Measurements from ENCODE around the gene AGFG1.

AGFG1 gene

DNA sequence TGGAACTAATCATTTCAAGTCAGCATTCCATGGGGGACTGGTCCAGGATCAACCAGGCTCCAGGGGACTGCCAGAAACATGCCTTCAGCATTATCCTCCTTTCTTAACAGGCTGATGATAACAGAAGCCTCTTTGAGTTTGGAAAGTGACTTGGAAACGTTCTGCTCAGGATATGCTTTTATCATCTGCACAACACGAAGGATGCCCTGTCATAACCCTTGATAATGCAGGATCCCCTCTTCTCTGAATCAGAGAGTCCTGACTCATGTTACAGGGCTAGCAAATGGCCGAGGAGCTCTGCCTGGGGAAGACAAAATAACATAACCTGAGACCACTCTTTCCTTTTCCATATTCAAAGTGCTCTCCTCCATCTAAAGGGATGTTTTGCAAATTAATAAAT is 136.0 kb downstream of the AGFG1 start:
- in situ Hi-C loops (cut with HindIII; ENCODE audit: low sequenced_read_pairs): no loop called here
- DNase-seq (ENCODE audit: low read depth): no peak
- TF ChIP-seq, protein P1, sequence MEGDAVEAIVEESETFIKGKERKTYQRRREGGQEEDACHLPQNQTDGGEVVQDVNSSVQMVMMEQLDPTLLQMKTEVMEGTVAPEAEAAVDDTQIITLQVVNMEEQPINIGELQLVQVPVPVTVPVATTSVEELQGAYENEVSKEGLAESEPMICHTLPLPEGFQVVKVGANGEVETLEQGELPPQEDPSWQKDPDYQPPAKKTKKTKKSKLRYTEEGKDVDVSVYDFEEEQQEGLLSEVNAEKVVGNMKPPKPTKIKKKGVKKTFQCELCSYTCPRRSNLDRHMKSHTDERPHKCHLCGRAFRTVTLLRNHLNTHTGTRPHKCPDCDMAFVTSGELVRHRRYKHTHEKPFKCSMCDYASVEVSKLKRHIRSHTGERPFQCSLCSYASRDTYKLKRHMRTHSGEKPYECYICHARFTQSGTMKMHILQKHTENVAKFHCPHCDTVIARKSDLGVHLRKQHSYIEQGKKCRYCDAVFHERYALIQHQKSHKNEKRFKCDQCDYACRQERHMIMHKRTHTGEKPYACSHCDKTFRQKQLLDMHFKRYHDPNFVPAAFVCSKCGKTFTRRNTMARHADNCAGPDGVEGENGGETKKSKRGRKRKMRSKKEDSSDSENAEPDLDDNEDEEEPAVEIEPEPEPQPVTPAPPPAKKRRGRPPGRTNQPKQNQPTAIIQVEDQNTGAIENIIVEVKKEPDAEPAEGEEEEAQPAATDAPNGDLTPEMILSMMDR (IDR thresholded peaks at IDR 0.05; ENCODE audit: low read depth, low read length, missing control alignments): no peak
- no peak overlapping the region for H3K4me3 ChIP-seq (ENCODE audit: low read depth, low read length)

DNA sequence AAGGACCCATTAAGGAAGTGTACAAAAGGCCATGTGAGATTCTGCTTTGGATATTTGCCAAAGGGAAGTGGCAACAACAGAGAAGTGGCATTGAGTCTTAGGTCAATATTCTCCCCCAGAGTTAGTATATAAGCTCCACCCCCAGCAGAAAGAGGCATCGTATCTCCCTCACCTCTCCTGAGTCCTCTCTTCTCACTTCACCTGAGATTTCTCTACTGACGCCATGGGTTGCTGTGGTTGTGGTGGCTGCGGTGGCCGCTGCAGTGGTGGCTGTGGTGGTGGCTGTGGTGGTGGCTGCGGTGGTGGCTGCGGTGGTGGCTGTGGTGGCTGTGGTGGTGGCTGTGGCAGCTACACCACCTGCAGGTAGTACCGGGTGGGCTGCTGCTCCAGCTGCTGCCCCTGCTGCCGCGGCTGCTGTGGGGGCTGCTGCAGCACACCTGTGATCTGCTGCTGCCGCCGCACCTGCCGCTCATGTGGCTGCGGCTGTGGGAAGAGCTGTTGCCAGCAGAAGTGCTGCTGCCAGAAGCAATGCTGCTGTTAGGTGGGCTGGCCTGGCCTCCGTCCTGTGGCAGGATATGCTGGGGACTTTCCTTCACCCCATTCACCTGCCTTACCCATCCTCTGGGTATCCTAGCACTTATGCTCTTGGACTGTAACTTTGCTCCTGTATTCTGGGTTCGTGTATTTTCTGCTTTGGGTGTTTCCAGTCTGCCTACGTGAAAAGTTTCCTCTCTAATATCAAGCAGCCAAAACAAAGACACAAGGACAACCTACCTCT is 136.8 kb downstream of the AGFG1 start:
- in situ Hi-C loops (cut with HindIII; ENCODE audit: low sequenced_read_pairs): no loop called here
- DNase-seq (ENCODE audit: low read depth): no peak
- TF ChIP-seq, protein P1 (IDR thresholded peaks at IDR 0.05; ENCODE audit: low read depth, low read length, missing control alignments): no peak
- no peak overlapping the region for H3K4me3 ChIP-seq (ENCODE audit: low read depth, low read length)

DNA sequence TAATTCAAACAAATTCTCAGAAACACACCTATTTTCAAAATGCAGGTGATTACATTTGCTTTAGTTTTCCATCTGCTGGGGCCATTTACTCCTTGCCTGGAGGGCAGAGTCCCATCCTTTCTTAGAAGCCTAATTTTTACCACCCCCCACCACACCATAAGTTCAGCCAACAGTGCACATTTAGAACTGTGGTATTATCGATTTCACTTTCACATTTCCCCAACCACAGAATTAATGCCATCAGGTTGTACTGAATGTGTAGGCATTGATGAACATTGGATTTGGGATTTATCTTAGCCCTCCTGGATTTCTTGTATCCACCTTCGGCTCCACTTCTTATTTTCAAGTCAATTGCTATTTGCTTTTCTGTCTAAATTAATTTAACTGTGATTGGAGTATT is 138.2 kb downstream of the AGFG1 start:
- DNase-seq (ENCODE audit: low read depth): no peak
- H3K4me3 ChIP-seq (ENCODE audit: low read depth, low read length): no peak overlapping the region
- in situ Hi-C loops (cut with HindIII; ENCODE audit: low sequenced_read_pairs): no loop called here
- TF ChIP-seq, protein P1 (IDR thresholded peaks at IDR 0.05; ENCODE audit: low read depth, low read length, missing control alignments): no peak

Data from astrocyte of the cerebellum (primary cell).